Measurements from ENCODE around the gene ZNF609.
"Not testable (repeated sequence)": the region's sequence is repeated elsewhere in the genome, so short reads cannot be mapped to it uniquely, and the experiment has no call there.

The ZNF609 gene

DNA sequence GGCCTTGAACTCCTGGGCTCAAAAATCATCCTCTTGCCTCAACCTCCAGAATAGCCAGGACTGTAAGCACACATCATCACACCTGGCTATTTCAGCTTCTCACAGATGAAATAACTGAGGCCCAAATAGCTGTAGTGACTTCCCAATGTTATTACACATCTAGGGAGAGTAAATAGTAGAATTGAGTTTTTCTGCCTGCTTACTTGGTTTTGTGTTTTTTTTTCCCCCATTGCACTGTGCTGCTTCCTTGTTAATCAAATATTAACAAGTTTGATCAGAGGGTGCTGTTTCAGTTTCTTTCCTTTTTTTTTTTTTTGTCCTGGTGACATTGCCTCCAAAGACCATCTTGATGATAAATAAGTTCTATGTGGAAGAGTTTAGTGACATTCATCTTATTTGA lies 23.4 kb downstream of the ZNF609 start:
- DNase-seq (ENCODE audit: extremely low read depth, low read depth), result no peak
- TF ChIP-seq, protein P1, sequence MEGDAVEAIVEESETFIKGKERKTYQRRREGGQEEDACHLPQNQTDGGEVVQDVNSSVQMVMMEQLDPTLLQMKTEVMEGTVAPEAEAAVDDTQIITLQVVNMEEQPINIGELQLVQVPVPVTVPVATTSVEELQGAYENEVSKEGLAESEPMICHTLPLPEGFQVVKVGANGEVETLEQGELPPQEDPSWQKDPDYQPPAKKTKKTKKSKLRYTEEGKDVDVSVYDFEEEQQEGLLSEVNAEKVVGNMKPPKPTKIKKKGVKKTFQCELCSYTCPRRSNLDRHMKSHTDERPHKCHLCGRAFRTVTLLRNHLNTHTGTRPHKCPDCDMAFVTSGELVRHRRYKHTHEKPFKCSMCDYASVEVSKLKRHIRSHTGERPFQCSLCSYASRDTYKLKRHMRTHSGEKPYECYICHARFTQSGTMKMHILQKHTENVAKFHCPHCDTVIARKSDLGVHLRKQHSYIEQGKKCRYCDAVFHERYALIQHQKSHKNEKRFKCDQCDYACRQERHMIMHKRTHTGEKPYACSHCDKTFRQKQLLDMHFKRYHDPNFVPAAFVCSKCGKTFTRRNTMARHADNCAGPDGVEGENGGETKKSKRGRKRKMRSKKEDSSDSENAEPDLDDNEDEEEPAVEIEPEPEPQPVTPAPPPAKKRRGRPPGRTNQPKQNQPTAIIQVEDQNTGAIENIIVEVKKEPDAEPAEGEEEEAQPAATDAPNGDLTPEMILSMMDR (IDR thresholded peaks at IDR 0.05; ENCODE audit: low read depth, low read length), result no peak

DNA sequence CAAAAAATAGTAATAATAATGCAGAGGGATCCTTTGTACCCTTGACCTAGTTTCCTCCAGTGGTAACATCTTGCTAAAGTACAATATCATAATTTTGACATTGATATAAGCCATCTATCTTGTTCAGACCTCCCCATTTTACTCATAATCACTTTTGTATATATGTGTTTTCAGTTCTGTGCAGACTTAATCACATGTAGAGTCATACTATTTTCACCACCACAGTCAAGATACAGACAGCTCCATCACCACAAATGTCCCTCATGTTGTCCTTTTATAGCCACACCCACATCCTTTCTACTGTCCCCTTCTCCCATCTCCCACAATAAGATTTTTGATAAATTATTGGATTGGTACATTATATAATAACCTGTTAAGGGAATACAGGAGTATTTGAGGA lies 25.4 kb downstream of the ZNF609 start:
- no peak for DNase-seq (ENCODE audit: extremely low read depth, low read depth)
- TF ChIP-seq, protein P1 (IDR thresholded peaks at IDR 0.05; ENCODE audit: low read depth, low read length), result no peak

DNA sequence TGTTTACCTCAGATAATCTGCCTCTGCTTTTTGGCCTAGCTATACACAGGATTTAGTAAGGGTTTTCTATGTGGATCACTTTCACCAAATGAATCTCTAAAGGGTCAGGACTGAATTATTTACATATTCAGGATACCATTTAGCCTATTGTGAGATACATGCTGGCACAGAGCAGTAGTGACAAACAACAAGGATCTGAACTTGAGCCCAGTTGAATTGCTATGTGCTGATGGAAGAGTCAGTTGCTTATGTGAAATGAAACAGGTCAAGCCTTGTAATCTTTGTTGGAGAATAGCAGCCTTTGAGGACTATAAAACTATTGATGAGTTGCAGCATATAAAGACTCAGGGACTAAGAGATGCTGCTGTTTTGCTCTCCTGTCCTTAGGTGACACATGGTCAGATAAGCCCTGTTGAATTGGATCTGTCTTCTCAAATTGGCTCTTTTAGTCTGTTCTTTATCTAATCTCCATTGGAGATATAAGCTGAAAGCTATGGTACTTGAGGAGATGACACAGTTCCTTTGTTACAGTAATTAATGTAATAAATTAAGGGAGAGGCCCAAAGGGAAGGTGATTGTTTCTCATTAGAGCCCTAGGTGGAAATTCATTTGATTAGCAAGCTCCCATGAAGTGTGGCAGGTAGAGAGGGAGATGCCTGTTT lies 30.4 kb downstream of the ZNF609 start:
- TF ChIP-seq, protein P1 (IDR thresholded peaks at IDR 0.05; ENCODE audit: low read depth, low read length), result no peak
- DNase-seq (ENCODE audit: extremely low read depth, low read depth), result no peak

DNA sequence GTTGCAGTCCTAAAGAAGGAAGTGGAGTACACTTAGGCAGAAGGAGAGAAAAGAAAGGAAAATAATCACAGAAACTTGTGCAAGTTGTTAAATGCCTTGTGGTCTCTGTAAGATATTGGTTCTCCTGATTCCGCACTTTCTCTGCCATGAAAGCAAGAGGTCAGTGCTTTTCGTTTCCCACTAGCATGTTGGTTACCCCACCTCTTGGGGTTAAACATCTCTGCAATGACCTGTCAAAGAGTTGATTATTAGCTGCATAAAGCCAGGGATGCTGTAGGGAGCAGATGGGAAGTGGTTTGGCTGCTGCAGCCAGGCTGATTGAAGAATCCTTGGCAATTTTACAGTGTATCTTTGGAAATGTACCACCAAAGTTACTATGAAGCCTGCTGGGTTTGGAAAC lies 33.3 kb downstream of the ZNF609 start:
- DNase-seq (ENCODE audit: extremely low read depth, low read depth), result no peak
- TF ChIP-seq, protein P1 (IDR thresholded peaks at IDR 0.05; ENCODE audit: low read depth, low read length), result no peak

DNA sequence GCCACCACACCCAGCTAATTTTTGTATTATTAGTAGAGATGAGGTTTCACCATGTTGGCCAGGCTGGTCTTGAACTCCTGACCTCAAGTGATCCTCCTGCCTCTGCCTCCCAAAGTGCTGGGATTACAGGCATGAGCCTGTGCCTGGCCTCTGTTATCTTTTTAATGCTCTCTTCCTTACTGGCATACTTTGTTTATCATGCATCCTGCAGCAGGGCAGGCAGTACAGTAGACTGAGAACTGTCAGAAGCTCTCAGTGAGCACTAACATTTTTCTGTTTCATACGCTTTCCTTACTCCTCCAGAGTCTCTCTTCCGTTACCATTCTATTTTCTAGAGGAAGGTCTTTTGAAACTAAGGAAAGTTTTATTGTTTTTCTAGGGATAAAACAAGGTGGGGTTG lies 35.6 kb downstream of the ZNF609 start:
- not testable (repeated sequence) for DNase-seq (ENCODE audit: extremely low read depth, low read depth)

DNA sequence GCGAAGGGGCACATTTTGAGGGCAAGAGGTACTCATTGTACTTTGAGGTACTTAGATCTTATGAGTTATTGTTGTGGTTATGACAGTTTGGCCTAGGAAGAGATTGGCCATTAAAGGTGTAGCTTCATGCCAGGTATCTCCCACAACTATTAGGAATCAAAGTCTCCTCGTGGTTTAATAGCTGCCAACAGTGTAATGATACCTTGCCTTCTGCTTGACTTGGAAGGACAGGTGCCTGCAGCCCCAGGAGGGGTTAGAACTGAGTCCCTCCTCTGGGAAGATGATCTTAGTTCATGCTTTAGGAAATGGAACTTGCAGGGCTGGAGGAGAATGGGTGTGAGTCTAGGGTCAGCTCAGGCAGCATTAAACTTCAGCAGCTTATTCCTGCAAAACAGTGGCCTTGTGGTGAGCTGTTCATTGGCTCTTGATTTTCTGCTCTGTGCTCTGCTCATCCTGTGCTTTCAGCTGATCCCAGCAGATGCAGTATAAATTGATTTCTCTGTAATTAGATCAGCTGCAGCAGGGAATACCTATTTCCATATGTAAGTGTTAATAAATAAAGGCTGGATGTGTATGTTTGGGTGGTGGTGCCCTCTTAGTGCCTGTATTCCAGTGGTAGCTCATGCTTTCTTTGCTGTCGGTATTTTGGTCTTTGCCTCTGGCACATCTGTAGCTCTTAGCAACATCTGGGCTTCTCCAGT lies 40.5 kb downstream of the ZNF609 start:
- DNase-seq (ENCODE audit: extremely low read depth, low read depth), result no peak
- TF ChIP-seq, protein P1 (IDR thresholded peaks at IDR 0.05; ENCODE audit: low read depth, low read length), result no peak

DNA sequence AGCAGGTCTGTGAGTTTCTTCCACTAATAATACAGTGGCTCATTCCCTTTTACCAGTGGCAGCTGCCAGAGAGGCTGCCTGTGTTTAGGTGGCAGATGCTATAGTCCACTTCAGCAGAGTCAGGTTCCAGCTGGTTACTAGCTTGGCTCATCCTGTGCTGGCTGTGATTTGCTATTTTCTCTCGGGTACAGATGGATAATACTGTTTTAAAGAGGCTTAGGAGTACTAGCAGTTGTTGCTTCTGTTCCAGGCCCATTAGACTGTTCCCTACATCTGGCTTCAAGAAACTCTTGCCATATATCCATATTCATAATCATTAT lies 41.0 kb downstream of the ZNF609 start:
- no peak for DNase-seq (ENCODE audit: extremely low read depth, low read depth)
- TF ChIP-seq, protein P1 (IDR thresholded peaks at IDR 0.05; ENCODE audit: low read depth, low read length), result no peak

DNA sequence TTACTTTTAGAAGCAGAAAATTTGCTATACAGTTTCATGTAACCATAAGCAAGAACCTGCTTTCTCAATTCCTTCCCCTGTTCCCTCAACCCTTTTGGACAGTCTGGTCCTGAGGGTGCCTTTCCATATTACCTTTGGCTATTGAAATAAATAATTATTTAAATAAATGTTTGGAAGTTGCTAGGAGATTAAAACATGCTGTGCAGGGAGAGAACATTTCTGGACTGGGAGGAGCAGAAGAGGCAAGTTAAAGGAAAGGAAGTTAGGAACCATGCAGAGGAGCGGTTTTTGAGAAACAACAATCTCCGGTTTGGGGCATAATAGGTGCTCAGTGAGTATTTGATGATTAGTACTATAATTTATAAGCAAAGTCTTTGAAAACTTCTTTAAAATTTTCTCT lies 41.8 kb downstream of the ZNF609 start:
- TF ChIP-seq, protein P1 (IDR thresholded peaks at IDR 0.05; ENCODE audit: low read depth, low read length), result no peak
- DNase-seq (ENCODE audit: extremely low read depth, low read depth), result no peak
